ENCODE measurements around the gene TNPO2. TPM values are rescaled to one million over a fixed set of nuclear protein-coding genes. Genes with fewer than 3 reads are reported as not detected.
A peak's percentile ranks its signal among the peaks of the same experiment; 100 is the strongest.

Gene TNPO2
- total RNA-seq = 100 to 1,000 TPM in 2 of 8 experiments, 10 to 100 TPM in 6; 51.3 to 119 (median 67.1) TPM

GRCh38 chr19:12723641-12724426 is at the start of gene TNPO2:
Gene TNPO2, minus strand, starts transcription at chr19:12723932. Its CDS starts 2,955 bp downstream, at chr19:12720977.
- peak; percentile 12 to 57 (median 28) for ATAC-seq (replicated peaks in 6 of 8)
- 0 to 36% (median 8%) methylated on average over 2 to 22 of the region's 28 CpGs; no CpG with 5 or more reads in 1 of the 10 experiments for WGBS, 10 experiments
- Histone ChIP-seq H3K27ac (peak within 1 kb of the TSS; percentile 27 to 49), H3K4me1 (replicated peaks in 1 of 2) (peaks cover 8 to 16% of the 10 kb centered on the region in 2 donors), H3K4me3 (peak within 1 kb of the TSS; percentile 74 to 94 (median 92))
- in situ Hi-C loops (cut with MboI; ENCODE audit: low pct_unique_long_range_greater_than_20kb in 2 of 9, low sequenced_read_pairs in 9 of 9, unreplicated experiment in 9 of 9) = no loop called here

- no peak for ATAC-seq (replicated peaks in 6 of 8)
- H3K4me1 ChIP-seq (replicated peaks in 1 of 2) = peaks cover 8 to 10% of the 10 kb centered on the region in 2 donors
- no peak overlapping the region for H3K27ac ChIP-seq
- no peak overlapping the region for H3K4me3 ChIP-seq
- in situ Hi-C loops (cut with MboI; ENCODE audit: low pct_unique_long_range_greater_than_20kb in 2 of 9, low sequenced_read_pairs in 9 of 9, unreplicated experiment in 9 of 9) = no loop called here
- 83 to 100% (median 90%) methylated on average over 1 to 2 of the region's 4 CpGs; no CpG with 5 or more reads in 7 of the 10 experiments for WGBS, 10 experiments
Measured at GRCh38 chr19:12772323-12772722, 48.6 kb upstream of the TNPO2 start.

- H3K4me3 ChIP-seq = no peak overlapping the region
- in situ Hi-C loops (cut with MboI; ENCODE audit: low pct_unique_long_range_greater_than_20kb in 2 of 9, low sequenced_read_pairs in 9 of 9, unreplicated experiment in 9 of 9) = no loop called here
- no peak for ATAC-seq (replicated peaks in 6 of 8)
- H3K4me1 ChIP-seq (replicated peaks in 1 of 2) = peaks cover 8% of the 10 kb centered on the region in 2 donors
- 93 to 100% (median 100%) methylated on average over 3 to 5 of the region's 13 CpGs; no CpG with 5 or more reads in 7 of the 10 experiments for WGBS, 10 experiments
- H3K27ac ChIP-seq = no peak overlapping the region
Measured at GRCh38 chr19:12770922-12771321, 47.2 kb upstream of the TNPO2 start.

DNA sequence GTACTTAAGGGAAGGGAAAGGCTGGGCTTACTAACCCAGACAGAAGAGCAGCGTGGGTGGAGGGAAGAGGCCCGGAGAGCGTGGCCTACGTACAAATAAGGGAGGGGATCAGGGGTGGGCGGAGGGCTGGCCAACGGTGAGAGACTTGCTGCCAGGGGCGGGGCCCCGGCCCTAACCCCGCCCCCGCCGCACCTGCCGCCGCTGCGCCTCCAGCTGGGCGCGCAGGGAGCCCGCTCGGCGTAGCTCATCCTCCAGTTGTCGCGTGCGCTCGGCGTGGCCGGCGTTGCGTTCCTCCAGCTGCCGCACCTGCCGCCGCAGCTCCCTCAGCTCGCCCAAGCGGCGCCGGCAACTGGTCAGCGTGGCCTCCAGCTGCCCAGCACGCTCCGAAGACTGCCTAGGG is 46.0 kb upstream of the TNPO2 start:
- Histone ChIP-seq H3K27ac (peak overlapping the region; percentile 35 to 45), H3K4me1 (replicated peaks in 1 of 2) (peaks cover 8% of the 10 kb centered on the region in 2 donors), H3K4me3 (peak overlapping the region in 1 of 5 donors; percentile 2)
- in situ Hi-C loops (cut with MboI; ENCODE audit: low pct_unique_long_range_greater_than_20kb in 2 of 9, low sequenced_read_pairs in 9 of 9, unreplicated experiment in 9 of 9) = loop anchor here in 1 of 9 experiments (10.0 kb wide), 1 partner anchor 75 kb away; no protein-coding TSS in a partner anchor
- WGBS, 10 experiments = 55% methylated on average over 8 of the region's 37 CpGs; no CpG with 5 or more reads in 9 of the 10 experiments
- peak in 5 of 8 experiments; percentile 68 to 91 (median 86) for ATAC-seq (replicated peaks in 6 of 8)

DNA sequence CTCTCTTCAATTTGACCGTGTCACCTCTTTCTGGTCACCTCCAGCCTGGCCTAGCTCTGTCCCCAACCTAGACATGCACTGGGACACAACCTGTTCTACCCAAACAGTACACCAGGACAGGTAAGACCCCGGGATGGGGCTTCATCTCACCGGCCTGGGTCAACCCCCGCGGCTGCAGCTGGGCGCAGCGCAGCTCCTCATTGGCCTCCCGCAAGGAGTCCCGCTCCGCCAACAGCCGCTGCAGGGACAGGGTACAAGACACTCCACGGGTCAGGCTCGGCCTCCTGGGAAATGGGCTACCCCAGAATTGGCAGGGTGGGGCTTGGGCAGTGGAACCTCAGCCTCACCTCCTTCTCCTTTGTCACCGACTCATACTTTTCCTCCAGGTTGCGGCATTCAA is 43.9 kb upstream of the TNPO2 start:
- H3K4me3 ChIP-seq = no peak overlapping the region
- WGBS, 10 experiments = 60 to 100% (median 93%) methylated on average over 1 to 13 of the region's 15 CpGs; no CpG with 5 or more reads in 3 of the 10 experiments
- no peak for ATAC-seq (replicated peaks in 6 of 8)
- H3K27ac ChIP-seq = no peak overlapping the region
- in situ Hi-C loops (cut with MboI; ENCODE audit: low pct_unique_long_range_greater_than_20kb in 2 of 9, low sequenced_read_pairs in 9 of 9, unreplicated experiment in 9 of 9) = loop anchor here in 1 of 9 experiments (10.0 kb wide), 1 partner anchor 77 kb away; no protein-coding TSS in a partner anchor
- H3K4me1 ChIP-seq (replicated peaks in 1 of 2) = peaks cover 8% of the 10 kb centered on the region in 2 donors

DNA sequence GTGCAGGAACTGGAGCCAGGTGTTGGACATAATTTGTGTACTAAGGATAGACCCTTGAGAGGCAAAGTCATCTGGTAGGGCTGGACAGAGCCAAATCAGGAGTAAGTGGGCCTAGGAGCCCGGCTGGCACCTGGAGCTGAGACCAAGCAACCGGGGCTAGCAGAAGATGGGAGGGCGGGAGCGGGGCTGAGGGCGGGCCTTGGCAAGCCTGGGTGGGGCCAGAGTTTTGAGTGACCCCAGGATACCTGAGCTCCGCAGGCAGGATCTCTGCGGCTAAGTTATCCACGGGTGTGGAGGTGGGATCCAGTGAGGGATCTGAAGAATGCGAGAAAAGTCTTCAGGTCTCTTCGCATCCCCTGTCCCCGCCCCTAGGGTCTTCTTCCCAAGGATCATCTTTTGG is 43.4 kb upstream of the TNPO2 start:
- 71 to 83% methylated on average over 1 to 3 of the region's 11 CpGs; no CpG with 5 or more reads in 8 of the 10 experiments for WGBS, 10 experiments
- in situ Hi-C loops (cut with MboI; ENCODE audit: low pct_unique_long_range_greater_than_20kb in 2 of 9, low sequenced_read_pairs in 9 of 9, unreplicated experiment in 9 of 9) = loop anchor here in 1 of 9 experiments (10.0 kb wide), 1 partner anchor 78 kb away; no protein-coding TSS in a partner anchor
- no peak for ATAC-seq (replicated peaks in 6 of 8)
- Histone ChIP-seq H3K27ac (no peak overlapping the region), H3K4me1 (replicated peaks in 1 of 2) (peaks cover 8% of the 10 kb centered on the region in 2 donors), H3K4me3 (no peak overlapping the region)

DNA sequence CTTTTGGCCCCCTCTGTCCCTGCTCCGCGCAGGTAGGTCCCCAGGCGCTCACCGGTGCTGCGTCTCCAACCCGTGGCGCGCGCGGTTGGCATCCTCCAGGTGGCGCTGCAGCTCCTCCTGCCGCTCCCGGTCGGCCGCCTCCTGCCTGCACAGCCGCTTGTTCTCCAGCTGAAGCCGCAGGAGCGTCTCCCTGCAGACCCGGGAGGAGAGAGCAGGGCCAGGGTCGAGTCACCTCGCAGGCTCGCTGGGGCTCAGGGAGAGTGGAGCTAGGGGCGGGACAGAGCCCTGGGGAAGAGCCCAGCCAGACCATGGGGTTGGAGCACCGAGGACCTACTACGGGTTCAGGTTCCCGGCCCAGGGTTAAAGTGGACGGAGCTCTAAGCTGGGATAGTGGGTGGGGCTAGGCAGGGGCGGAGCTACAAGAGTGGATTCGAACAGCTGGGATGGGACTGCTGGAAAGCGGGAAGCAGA is 42.4 kb upstream of the TNPO2 start:
- Histone ChIP-seq H3K27ac (peak overlapping the region in 1 of 2 donors; percentile 20), H3K4me1 (replicated peaks in 1 of 2) (peaks cover 8% of the 10 kb centered on the region in 2 donors), H3K4me3 (peak overlapping the region in 4 of 5 donors; percentile 27 to 51 (median 30))
- in situ Hi-C loops (cut with MboI; ENCODE audit: low pct_unique_long_range_greater_than_20kb in 2 of 9, low sequenced_read_pairs in 9 of 9, unreplicated experiment in 9 of 9) = loop anchor here in 1 of 9 experiments (10.0 kb wide), 1 partner anchor 79 kb away; no protein-coding TSS in a partner anchor
- WGBS, 10 experiments = 0% methylated on average over 2 to 5 of the region's 30 CpGs; no CpG with 5 or more reads in 8 of the 10 experiments
- ATAC-seq (replicated peaks in 6 of 8) = peak in 6 of 8 experiments; percentile 26 to 97 (median 80)

- no peak overlapping the region for H3K27ac ChIP-seq
- no peak for ATAC-seq (replicated peaks in 6 of 8)
- no peak overlapping the region for H3K4me3 ChIP-seq
- WGBS, 10 experiments = 89 to 100% (median 98%) methylated on average over 1 to 5 of the region's 16 CpGs; no CpG with 5 or more reads in 4 of the 10 experiments
- peaks cover 4% of the 10 kb centered on the region in 2 donors for H3K4me1 ChIP-seq (replicated peaks in 1 of 2)
- in situ Hi-C loops (cut with MboI; ENCODE audit: low pct_unique_long_range_greater_than_20kb in 2 of 9, low sequenced_read_pairs in 9 of 9, unreplicated experiment in 9 of 9) = loop anchor here in 1 of 9 experiments (10.0 kb wide), 1 partner anchor 80 kb away; no protein-coding TSS in a partner anchor
Measured at GRCh38 chr19:12764698-12765097, 41.0 kb upstream of the TNPO2 start.

DNA sequence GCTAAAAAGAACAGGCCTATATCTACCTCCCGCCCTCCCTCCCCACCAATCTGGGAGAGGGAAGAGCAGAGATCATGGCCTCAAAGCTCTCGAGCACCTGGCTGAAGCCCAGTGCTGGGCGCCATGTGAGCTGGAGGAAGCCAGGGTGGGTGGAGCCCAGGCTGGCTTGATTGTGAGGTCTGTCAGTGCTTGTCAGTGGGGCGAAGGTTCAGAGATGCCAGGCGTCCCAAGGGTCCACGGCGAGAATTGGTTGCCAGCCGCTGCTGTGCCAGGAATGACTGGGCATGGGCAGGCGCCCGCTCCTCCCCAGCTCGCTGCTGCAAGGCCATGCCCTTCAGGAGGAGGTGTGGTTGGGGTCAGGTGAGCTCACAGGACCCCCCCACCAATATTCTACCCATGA is 39.4 kb upstream of the TNPO2 start:
- H3K27ac ChIP-seq = no peak overlapping the region
- ATAC-seq (replicated peaks in 6 of 8) = no peak
- H3K4me3 ChIP-seq = no peak overlapping the region
- H3K4me1 ChIP-seq (replicated peaks in 1 of 2) = no peaks in the 10 kb centered on the region
- 90 to 100% (median 98%) methylated on average over 1 to 7 of the region's 11 CpGs; no CpG with 5 or more reads in 6 of the 10 experiments for WGBS, 10 experiments
- in situ Hi-C loops (cut with MboI; ENCODE audit: low pct_unique_long_range_greater_than_20kb in 2 of 9, low sequenced_read_pairs in 9 of 9, unreplicated experiment in 9 of 9) = loop anchor here in 1 of 9 experiments (10.0 kb wide), 1 partner anchor 82 kb away; no protein-coding TSS in a partner anchor

GRCh38 chr19:12759686-12760085 is 36.0 kb upstream of the TNPO2 start:
- Histone ChIP-seq H3K4me3 (no peak overlapping the region), H3K27ac (no peak overlapping the region), H3K4me1 (replicated peaks in 1 of 2) (peaks cover 0 to 4% of the 10 kb centered on the region in 2 donors)
- ATAC-seq (replicated peaks in 6 of 8) = no peak
- WGBS, 10 experiments = 60 to 100% (median 89%) methylated on average over 1 to 6 of the region's 6 CpGs; no CpG with 5 or more reads in 4 of the 10 experiments
- in situ Hi-C loops (cut with MboI; ENCODE audit: low pct_unique_long_range_greater_than_20kb in 2 of 9, low sequenced_read_pairs in 9 of 9, unreplicated experiment in 9 of 9) = loop anchor here in 1 of 9 experiments (10.0 kb wide), 1 partner anchor 85 kb away; no protein-coding TSS in a partner anchor

DNA sequence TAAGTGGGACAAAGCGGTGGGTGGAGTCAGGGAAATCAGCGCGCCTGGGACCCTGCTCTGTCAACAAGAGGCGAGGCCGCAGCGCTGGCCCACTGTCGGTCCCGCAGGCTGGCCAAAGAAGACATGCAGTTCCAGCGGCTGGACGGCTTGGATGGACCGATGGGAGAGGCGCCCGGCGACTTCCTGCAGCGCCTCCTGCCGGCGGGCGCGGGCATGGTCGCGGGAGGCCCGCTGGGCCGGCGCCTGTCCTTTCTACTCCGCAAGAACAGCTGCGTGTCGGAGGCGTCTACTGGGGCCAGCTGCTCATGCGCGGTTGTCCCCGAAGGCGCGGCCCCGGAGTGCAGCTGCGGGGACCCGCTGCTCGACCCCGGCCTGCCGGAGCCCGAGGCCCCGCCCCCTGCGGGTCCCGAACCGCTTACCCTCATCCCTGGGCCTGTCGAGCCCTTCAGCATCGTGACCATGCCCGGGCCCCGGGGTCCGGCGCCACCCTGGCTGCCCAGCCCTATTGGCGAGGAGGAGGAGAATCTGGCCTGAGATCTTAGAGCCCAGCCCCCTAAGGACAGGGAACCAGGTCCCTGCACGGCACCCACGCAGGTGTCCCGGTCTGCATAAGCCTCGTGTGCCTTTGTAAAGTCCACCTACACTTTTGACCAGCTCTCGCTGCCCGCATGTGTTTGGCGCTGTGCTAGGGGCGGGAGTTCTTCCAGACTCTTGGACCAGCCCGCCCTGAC is 34.0 kb upstream of the TNPO2 start:
- 0 to 60% (median 29%) methylated on average over 2 to 12 of the region's 60 CpGs; no CpG with 5 or more reads in 2 of the 10 experiments for WGBS, 10 experiments
- peak overlapping the region in 3 of 5 donors; percentile 4 to 14 (median 9) for H3K4me3 ChIP-seq
- in situ Hi-C loops (cut with MboI; ENCODE audit: low pct_unique_long_range_greater_than_20kb in 2 of 9, low sequenced_read_pairs in 9 of 9, unreplicated experiment in 9 of 9) = no loop called here
- H3K4me1 ChIP-seq (replicated peaks in 1 of 2) = peaks cover 0 to 4% of the 10 kb centered on the region in 2 donors
- H3K27ac ChIP-seq = no peak overlapping the region
- ATAC-seq (replicated peaks in 6 of 8) = peak; percentile 77 to 95 (median 86)

GRCh38 chr19:12756150-12756883 is 32.6 kb upstream of the TNPO2 start:
- H3K4me1 ChIP-seq (replicated peaks in 1 of 2) = peaks cover 0 to 4% of the 10 kb centered on the region in 2 donors
- in situ Hi-C loops (cut with MboI; ENCODE audit: low pct_unique_long_range_greater_than_20kb in 2 of 9, low sequenced_read_pairs in 9 of 9, unreplicated experiment in 9 of 9) = no loop called here
- no peak overlapping the region for H3K27ac ChIP-seq
- WGBS, 10 experiments = 74 to 100% (median 89%) methylated on average over 1 to 8 of the region's 19 CpGs; no CpG with 5 or more reads in 4 of the 10 experiments
- no peak overlapping the region for H3K4me3 ChIP-seq
- no peak for ATAC-seq (replicated peaks in 6 of 8)

All from motor neuron (in vitro differentiated cells).